Caco-2 (cell line): ENCODE measurements around the gene NANOS3. TPM values are rescaled to one million over a fixed set of nuclear protein-coding genes. Genes with fewer than 3 reads are reported as not detected.

Source experiments
- BruUV-seq: library from RNA; stranded (reverse); fragments of 400-500 nt; replicated peaks from 2 replicates; lab custom pipeline; 2021; lab: Mats Ljungman, UMichigan
- CTCF ChIA-PET: fragments of 300-600 bp; sonication (Branson Sonifier 250); formaldehyde crosslinking; loops from one replicate; lab custom pipeline; 2022; ENCODE audit warnings: antibody characterized with exemption; lab: Charles Lee
- POLR2A ChIA-PET: fragments of 300-600 bp; sonication (Branson Sonifier 250); formaldehyde crosslinking; loops from one replicate; lab custom pipeline; 2022; ENCODE audit warnings: antibody characterized with exemption; lab: Charles Lee
- DNase-seq, 2 experiments: peaks; one replicate each; pipeline versions ENCODE4 v3.0.0 to v3.0.0-alpha.2; 2020 to 2022
- H3K27me3 ChIP-seq: replicated peaks from 2 replicates; pipeline ENCODE4 v1.6.0; 2011; ENCODE audit warnings: low read length; ENCODE audit not compliant: control insufficient read depth, insufficient read depth
- H3K36me3 ChIP-seq: 2 replicates; pipeline ENCODE4 v1.5.1; 2011; ENCODE audit warnings: low read length; ENCODE audit not compliant: control insufficient read depth, insufficient read depth
- H3K4me1 ChIP-seq: fragments of 250-450 bp; sonication (Bioruptor Pico); 2 replicates; pipeline ENCODE4 v1.5.1; 2020; ENCODE audit warnings: mild to moderate bottlenecking
- H3K4me3 ChIP-seq: 2 replicates; pipeline ENCODE4 v1.5.1; 2011; ENCODE audit warnings: low read depth, mild to moderate bottlenecking, control low read depth, low read length
- H3K9me3 ChIP-seq: fragments of 250-450 bp; sonication (Bioruptor Pico); 2 replicates; pipeline ENCODE4 v1.5.1; 2020; ENCODE audit warnings: mild to moderate bottlenecking, moderate library complexity
- H3K27ac Mint-ChIP-seq: one replicate; pipeline ENCODE4 v1.8.0; 2022; ENCODE audit warnings: mixed read lengths; ENCODE audit not compliant: unreplicated experiment
- H3K27me3 Mint-ChIP-seq: one replicate; pipeline ENCODE4 v1.8.0; 2022; ENCODE audit warnings: mixed read lengths; ENCODE audit not compliant: insufficient read depth, unreplicated experiment
- H3K36me3 Mint-ChIP-seq: one replicate; pipeline ENCODE4 v1.8.0; 2022; ENCODE audit warnings: mild to moderate bottlenecking, mixed read lengths; ENCODE audit not compliant: insufficient read depth, unreplicated experiment
- H3K4me1 Mint-ChIP-seq: one replicate; pipeline ENCODE4 v1.8.0; 2022; ENCODE audit warnings: low read depth, mixed read lengths; ENCODE audit not compliant: unreplicated experiment
- H3K4me3 Mint-ChIP-seq: one replicate; pipeline ENCODE4 v1.8.0; 2022; ENCODE audit warnings: mild to moderate bottlenecking, moderate library complexity, mixed read lengths; ENCODE audit not compliant: unreplicated experiment
- H3K9me3 Mint-ChIP-seq: one replicate; pipeline ENCODE4 v1.8.0; 2022; ENCODE audit warnings: mixed read lengths; ENCODE audit not compliant: unreplicated experiment
- intact Hi-C: fragments of 100-400 bp; cut with micrococcal nuclease; formaldehyde crosslinking; loops from one replicate; pipeline ENCODE4 v1.10.0; 2022; ENCODE audit not compliant: unreplicated experiment
- total RNA-seq: library from RNA; stranded (reverse); gene quantifications from 2 replicates; pipeline ENCODE4 v1.2.3, GENCODE V29; 2022
- TF ChIP-seq, protein P1 (sequence below), 2 experiments: fragments of 200-600 bp in 1 of 2; IDR thresholded peaks; 1 replicate in 1 of 2; 2 replicates in 1 of 2; pipeline versions ENCODE4 v1.5.1 to v1.8.0; 2011 to 2022; ENCODE audit warnings: antibody characterized with exemption in 1 of 2, control low read depth in 1 of 2, inconsistent platforms in 1 of 2, low read depth in 1 of 2, low read length in 1 of 2, mild to moderate bottlenecking in 1 of 2, moderate library complexity in 1 of 2; ENCODE audit not compliant: insufficient read depth in 1 of 2, severe bottlenecking in 1 of 2, unreplicated experiment in 1 of 2

NANOS3 gene
- total RNA-seq, 1 experiment from 2014 or later: not detected

GRCh38 chr19:13864046-13864666, 12.8 kb upstream of the NANOS3 start:
- H3K36me3 ChIP-seq: no peaks in the 10 kb centered on the region
- ChIA-PET CTCF (no interaction called here), POLR2A (no interaction called here)
- Mint-ChIP-seq H3K36me3 (peaks cover 8% of the 10 kb centered on the region), H3K9me3 (no peaks in the 10 kb centered on the region), H3K27ac (no peak overlapping the region), H3K4me3 (peak overlapping the region; percentile 68), H3K27me3 (peaks cover 6% of the 10 kb centered on the region), H3K4me1 (peaks cover 23% of the 10 kb centered on the region)
- H3K9me3 ChIP-seq: no peaks in the 10 kb centered on the region
- TF ChIP-seq, protein P1, sequence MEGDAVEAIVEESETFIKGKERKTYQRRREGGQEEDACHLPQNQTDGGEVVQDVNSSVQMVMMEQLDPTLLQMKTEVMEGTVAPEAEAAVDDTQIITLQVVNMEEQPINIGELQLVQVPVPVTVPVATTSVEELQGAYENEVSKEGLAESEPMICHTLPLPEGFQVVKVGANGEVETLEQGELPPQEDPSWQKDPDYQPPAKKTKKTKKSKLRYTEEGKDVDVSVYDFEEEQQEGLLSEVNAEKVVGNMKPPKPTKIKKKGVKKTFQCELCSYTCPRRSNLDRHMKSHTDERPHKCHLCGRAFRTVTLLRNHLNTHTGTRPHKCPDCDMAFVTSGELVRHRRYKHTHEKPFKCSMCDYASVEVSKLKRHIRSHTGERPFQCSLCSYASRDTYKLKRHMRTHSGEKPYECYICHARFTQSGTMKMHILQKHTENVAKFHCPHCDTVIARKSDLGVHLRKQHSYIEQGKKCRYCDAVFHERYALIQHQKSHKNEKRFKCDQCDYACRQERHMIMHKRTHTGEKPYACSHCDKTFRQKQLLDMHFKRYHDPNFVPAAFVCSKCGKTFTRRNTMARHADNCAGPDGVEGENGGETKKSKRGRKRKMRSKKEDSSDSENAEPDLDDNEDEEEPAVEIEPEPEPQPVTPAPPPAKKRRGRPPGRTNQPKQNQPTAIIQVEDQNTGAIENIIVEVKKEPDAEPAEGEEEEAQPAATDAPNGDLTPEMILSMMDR (IDR thresholded peaks at IDR 0.05; ENCODE audit: insufficient read depth in 1 of 2, low read depth in 1 of 2, low read length in 1 of 2, severe bottlenecking in 1 of 2, unreplicated experiment in 1 of 2): no peak
- no peak overlapping the region for H3K4me3 ChIP-seq
- BruUV-seq: no TSS peak
- peaks cover 13% of the 10 kb centered on the region for H3K4me1 ChIP-seq
- no peaks in the 10 kb centered on the region for H3K27me3 ChIP-seq
- no peak for DNase-seq
- intact Hi-C loops: no loop called here

DNA sequence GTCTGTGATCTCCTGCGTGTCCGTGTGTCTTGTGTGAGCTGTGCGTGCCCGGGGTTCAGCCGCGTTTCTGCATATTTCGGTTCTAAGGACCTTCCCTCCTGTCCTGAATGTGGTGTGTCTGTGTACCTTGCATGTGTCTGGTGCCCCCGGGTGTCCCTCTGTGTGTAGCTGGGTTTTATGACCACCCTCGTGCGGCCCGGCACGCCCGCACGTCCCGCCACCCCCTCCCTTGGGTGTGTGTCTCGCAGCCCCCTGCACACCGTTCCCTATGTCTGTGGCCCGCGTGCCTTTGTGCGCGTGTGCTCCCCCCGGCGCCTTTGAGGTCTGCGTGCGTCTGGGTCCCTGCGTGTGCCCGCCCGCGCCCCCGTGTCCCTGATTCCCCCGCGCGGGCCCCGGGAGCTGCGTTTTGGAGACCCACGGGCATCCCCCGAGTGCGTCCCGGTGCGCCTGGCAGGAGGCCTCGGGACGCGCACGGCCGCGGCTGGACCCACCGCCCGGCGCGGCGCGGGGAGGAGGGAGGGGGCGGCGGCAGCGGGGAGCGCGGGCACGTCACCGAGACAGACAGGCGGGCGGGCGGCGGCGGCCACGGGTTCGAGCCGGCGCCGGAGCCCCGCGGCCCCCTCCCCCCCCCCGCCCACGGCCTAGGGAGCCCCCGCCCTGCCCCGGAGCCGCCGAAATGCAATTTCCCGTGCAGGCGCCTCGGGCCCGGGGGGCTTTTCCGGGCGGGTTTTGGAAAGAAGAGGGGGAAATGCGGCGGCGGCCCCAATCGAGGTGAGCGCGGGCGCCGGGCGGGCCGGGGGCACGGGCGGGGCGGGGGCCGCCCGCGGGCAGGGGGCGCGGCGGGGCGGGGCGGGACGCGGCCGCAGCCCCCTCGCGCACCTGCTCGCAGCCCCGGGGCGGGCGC, 12.0 kb upstream of the NANOS3 start:
- Histone ChIP-seq H3K27me3 (no peaks in the 10 kb centered on the region), H3K4me1 (peaks cover 13% of the 10 kb centered on the region), H3K36me3 (no peaks in the 10 kb centered on the region), H3K4me3 (peak overlapping the region; percentile 60), H3K9me3 (no peaks in the 10 kb centered on the region)
- Mint-ChIP-seq H3K27me3 (peaks cover 6% of the 10 kb centered on the region), H3K4me1 (peaks cover 17% of the 10 kb centered on the region), H3K4me3 (peak overlapping the region; percentile 68), H3K9me3 (no peaks in the 10 kb centered on the region), H3K36me3 (peaks cover 8% of the 10 kb centered on the region), H3K27ac (no peak overlapping the region)
- BruUV-seq: no TSS peak
- TF ChIP-seq, protein P1 (IDR thresholded peaks at IDR 0.05; ENCODE audit: insufficient read depth in 1 of 2, low read depth in 1 of 2, low read length in 1 of 2, severe bottlenecking in 1 of 2, unreplicated experiment in 1 of 2): no peak
- intact Hi-C loops: no loop called here
- DNase-seq: no peak
- ChIA-PET CTCF (interaction anchor here (0.6 to 0.7 kb wide), 2 partner anchors 14 to 608 kb away, joined by 3 to 4 read pairs; no protein-coding TSS in a partner anchor), POLR2A (interaction anchor here (0.6 kb wide), 1 partner anchor 155 kb away, joined by 3 read pairs; no protein-coding TSS in a partner anchor)
